ENCODE measurements around the gene GSTA4.
"Not testable (repeated sequence)": the region's sequence is repeated elsewhere in the genome, so short reads cannot be mapped to it uniquely, and the experiment has no call there.

The GSTA4 gene

GRCh38 chr6:52975580-52975979 lies 19.5 kb downstream of the GSTA4 start:
- no peak for DNase-seq (ENCODE audit: low read depth)

- no peak for DNase-seq (ENCODE audit: low read depth)
Observed at GRCh38 chr6:52972989-52973388, 22.1 kb downstream of the GSTA4 start.

GRCh38 chr6:52969359-52969758 lies 25.7 kb downstream of the GSTA4 start:
- no peak for DNase-seq (ENCODE audit: low read depth)

GRCh38 chr6:52966101-52966500 lies 29.0 kb downstream of the GSTA4 start:
- DNase-seq (ENCODE audit: low read depth), result no peak

- no peak for DNase-seq (ENCODE audit: low read depth)
Observed at GRCh38 chr6:52965380-52965779, 29.7 kb downstream of the GSTA4 start.

- no peak for DNase-seq (ENCODE audit: low read depth)
Observed at GRCh38 chr6:52964318-52964717, 30.8 kb downstream of the GSTA4 start.

- DNase-seq (ENCODE audit: low read depth), result no peak
Observed at GRCh38 chr6:52962701-52963100, 32.4 kb downstream of the GSTA4 start.

GRCh38 chr6:52961022-52961421 lies 34.1 kb downstream of the GSTA4 start:
- DNase-seq (ENCODE audit: low read depth), result peak; percentile 29

- DNase-seq (ENCODE audit: low read depth), result not testable (repeated sequence)
Observed at GRCh38 chr6:52960211-52960610, 34.9 kb downstream of the GSTA4 start.

- no peak for DNase-seq (ENCODE audit: low read depth)
Observed at GRCh38 chr6:52958546-52959255, 36.4 kb downstream of the GSTA4 start.

- DNase-seq (ENCODE audit: low read depth), result no peak
Observed at GRCh38 chr6:52955871-52956270, 39.2 kb downstream of the GSTA4 start.

- DNase-seq (ENCODE audit: low read depth), result no peak
Observed at GRCh38 chr6:52953911-52954839, 40.9 kb downstream of the GSTA4 start.

GRCh38 chr6:52946306-52946705 lies 48.8 kb downstream of the GSTA4 start:
- no peak for DNase-seq (ENCODE audit: low read depth)

GRCh38 chr6:52942821-52943220 lies 52.3 kb downstream of the GSTA4 start:
- not testable (repeated sequence) for DNase-seq (ENCODE audit: low read depth)

- DNase-seq (ENCODE audit: low read depth), result no peak
Observed at GRCh38 chr6:52942221-52942620, 52.9 kb downstream of the GSTA4 start.

GRCh38 chr6:52937908-52938307 lies 57.2 kb downstream of the GSTA4 start:
- no peak for DNase-seq (ENCODE audit: low read depth)

GRCh38 chr6:52933778-52934177 lies 61.3 kb downstream of the GSTA4 start:
- no peak for DNase-seq (ENCODE audit: low read depth)

- DNase-seq (ENCODE audit: low read depth), result no peak
Observed at GRCh38 chr6:52931351-52931750, 63.7 kb downstream of the GSTA4 start.

GRCh38 chr6:52929321-52930164 lies 65.5 kb downstream of the GSTA4 start:
- DNase-seq (ENCODE audit: low read depth), result no peak
